NCI-H2227 treated with DMSO at 0.1 percent for 48 hours (cell line): ENCODE measurements around the gene CAPN5.
A peak's percentile ranks its signal among the peaks of the same experiment; 100 is the strongest.
"Not testable (repeated sequence)": the region's sequence is repeated elsewhere in the genome, so short reads cannot be mapped to it uniquely, and the experiment has no call there.

Source experiments
- DNase-seq: peaks from one replicate; lab custom pipeline; 2025; lab: John Stamatoyannopoulos, UW

The CAPN5 gene

DNA sequence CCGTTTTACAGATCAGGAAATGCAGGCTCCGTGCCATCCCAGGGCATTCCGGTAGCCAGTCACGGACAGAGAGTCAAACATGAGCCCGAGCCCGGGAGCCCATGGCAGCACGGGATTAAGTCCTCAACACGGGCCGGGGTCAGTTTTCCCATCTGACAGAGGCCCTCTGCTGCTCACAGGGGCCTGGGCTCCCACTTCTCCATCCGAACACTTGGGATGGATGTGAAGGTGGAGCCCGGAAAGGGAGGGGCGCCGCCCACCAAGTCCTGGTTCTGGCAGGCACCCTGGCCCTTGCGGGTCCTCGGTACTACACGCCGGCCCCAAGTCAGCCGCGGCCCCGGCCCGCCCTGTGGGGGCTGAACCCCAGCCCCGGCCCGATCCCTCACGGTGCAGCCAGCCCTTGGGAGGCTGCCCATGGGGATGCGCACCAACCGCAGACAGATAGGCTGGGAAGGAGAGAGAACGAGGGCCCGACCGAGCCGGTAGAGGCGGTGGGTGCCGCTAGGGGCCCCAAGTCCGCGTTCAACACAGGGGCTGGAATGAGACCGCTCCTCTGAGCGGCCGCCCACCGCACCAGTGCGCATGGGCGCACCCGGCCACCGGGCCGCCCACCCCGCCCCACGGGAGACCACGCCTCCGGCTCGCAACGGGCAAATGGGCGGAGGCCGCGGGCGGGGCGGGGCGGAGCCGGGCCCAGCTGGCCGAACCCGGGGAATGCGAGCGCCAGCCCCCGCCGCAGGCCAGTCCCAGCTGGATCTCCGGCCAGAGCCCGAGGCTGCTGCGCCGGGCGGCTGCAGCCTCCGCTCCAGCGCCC, at the start of gene CAPN5:
CAPN5 (plus strand) TSS at position 743 of the 814 bp plus-strand sequence. CDS start 17,916 bp downstream, outside the sequence.
- peak; percentile 91 for DNase-seq

DNA sequence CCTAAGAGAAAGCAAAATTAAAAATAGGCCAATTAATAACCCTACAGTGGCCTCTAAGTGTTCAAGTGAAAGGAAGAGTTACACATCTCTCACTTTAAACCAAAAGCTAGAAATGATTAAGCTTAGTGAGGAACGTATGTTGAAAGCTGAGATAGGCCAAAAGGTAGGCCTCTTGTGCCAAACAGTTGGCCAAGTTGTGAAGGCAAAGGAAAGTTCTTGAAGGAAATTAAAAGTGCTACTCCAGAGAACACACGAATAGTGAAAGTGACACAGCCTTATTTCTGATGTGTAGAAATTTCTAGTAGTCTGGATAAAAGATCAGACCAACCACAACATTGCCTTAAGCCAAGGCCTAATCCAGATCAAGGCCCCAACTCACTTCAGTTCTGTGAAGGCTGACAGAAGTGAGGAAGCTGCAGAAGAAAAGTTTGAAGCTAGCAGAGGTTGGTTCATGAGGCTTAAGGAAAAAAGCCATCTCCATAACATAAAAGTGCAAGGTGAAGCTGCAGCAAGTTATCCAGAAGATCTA, 48.3 kb upstream of the CAPN5 start:
- DNase-seq = not testable (repeated sequence)

DNA sequence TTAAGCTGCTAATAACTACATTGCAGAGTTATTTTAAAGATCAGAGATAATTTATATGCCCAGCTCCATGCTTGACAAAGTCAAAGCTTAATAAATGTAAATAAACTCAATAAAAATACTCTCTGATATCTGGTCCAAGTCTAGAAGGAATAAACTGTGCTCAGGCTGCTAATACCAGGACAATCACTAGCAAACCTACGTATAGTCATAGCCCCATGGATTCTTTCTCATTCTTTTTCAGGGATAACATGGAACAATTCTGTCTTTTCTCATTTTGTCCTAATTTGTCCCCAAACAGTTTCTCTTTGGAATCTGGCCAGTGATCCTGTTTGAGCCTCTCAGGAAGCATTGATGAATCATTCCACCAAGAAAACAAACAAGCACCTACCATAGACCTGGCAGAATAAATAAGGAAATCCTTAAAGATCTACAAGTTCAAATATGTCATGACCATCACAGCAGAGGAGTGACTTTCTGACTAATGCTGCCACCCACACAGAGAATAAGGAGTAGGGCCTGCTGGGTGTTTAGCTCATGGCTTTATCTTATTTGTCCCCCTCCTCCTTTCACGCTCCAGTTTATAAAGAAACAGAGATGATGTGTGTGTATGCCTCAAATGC, 46.7 kb upstream of the CAPN5 start:
- no peak for DNase-seq

DNA sequence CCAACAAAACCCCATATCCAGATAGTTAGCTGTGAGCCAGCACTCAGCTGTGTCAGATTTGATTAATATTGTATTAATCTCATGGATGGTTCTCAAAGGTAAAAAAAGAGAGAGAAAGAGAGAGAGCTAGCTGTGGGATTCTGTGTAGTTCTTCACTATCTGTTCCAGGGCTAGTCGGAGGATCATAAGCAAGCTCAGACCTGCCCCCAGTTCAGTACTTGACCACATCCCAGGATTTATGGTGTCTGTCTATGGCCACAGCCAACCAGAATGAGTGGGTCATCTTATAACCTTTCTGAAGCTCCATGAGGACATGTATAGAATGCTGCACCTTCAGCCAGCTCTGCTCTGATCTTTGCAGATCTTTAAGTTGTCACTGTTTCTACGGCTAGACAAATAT, 46.0 kb upstream of the CAPN5 start:
- no peak for DNase-seq

DNA sequence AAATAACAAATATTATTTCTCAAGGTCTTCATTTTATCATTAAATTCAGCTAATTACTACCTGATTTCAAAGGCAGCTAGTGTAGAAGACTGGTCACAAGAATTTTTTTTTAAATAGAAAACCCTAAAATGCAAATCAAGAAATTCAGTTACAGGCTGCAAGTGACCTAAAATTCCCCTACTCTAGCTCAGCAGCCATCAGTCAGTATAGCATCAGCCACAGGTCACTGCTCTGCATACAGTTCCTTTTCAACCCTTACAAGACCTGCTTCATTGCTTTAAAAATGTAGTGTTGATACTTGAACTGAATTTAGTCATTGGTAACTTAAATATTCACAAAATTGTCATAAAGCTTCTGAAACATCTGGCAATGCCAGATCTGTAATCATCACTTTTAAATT, 42.0 kb upstream of the CAPN5 start:
- DNase-seq = no peak

DNA sequence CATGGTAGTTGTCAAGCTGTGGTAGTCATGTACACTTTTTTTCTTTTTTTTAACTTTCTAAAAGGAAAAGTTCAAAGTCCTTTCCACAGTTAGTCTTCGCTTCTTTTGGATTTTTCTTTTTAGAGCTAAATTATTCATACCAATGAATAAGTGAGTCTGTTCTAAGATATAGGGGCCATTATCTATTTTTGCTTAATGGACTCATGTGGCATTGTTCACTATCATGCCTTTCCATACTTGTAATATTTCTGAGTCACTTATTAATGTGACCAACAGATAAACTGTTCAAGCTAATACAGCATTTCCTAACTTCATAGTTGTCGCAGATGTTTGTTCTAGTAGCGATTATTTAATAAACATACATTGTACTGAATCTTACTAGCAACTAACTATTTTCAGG, 40.5 kb upstream of the CAPN5 start:
- DNase-seq = no peak

DNA sequence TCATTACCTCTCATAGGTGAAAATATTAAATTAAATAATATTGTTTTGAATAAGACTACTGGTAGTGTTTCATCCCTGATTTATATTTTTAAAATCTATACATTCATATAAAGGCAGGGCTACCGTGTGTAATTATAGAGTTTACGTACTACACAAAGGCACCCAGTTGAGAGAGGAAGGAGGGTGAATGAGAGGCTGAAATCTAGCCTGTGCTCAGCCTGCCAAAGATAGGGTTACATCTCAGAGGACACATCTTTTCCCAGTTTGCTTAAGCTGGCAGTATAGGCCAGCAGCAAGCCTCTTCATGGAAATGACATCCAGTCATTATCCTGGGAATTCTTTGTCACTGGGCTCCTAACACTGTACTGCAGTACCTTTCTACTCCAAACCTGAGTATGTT, 40.0 kb upstream of the CAPN5 start:
- DNase-seq = peak; percentile 26

DNA sequence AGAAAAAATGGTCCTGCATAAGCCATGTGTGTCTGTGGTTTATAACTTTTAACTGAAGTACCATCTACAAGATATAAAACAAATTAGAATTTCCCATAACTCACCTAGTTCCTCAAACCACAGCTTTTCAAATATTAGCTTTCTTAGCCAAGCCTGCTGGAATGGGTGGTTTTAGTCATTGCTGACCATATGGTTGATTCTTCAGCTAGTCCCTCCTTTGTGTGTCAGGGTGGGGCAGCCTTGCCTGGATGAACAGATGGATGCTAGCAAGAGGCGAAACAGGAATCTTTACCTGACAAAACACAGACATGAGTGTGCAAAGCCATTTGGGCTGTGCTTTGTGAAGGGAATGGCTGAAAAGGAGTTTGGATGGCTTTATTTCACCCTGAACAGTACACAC, 39.5 kb upstream of the CAPN5 start:
- no peak for DNase-seq

GRCh38 chr11:77029829-77030228, 36.9 kb upstream of the CAPN5 start:
- no peak for DNase-seq

DNA sequence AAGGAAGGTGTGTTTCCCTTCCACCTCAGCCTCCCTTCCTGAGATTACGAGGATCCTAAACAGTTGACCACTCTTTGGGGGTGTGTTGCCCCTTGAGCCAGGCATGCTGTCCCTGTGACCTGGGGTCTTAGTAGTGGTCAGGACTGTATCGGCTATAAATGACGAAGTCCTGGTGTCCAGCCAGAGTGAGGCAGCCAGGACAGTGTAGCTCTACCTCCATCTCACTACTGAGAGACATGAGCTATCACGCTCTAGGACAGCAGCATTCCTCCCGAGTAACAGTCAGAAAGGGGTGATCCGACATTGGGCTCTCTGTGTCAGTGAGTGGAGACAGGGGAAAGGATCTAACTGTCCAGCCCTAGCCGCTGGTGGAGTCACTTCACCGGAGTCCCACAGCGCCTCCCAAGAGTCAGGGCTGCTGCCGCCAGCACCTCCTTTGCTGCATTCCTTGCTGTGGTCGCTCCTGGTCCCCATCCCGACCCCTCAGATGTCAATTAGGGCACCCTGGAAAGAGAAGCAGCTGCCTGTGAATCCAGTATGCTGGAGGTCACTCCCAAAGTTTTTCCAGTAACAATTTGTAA, 35.8 kb upstream of the CAPN5 start:
- DNase-seq = no peak

DNA sequence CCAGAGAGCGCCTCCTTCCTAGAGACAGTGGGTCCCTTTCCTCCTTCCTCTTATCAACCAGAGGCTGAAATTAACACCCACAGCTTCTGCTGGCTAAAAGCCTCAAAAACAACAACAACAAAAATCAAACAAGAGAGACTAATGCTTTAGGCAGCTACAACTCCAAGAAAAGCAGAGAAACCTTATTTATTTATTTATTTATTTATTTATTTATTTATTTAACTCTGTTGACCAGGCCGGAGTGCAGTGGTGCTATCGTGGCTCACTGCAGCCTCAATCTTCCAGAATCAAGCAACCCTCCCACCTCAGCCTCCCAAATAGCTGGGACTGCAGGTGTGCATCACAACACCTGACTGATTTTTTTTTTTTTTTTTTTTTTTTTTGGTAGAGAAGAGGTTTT, 35.2 kb upstream of the CAPN5 start:
- no peak for DNase-seq

GRCh38 chr11:77035039-77035438, 31.7 kb upstream of the CAPN5 start:
- no peak for DNase-seq

- DNase-seq = no peak
These were observed 31.2 kb upstream of the CAPN5 start for GRCh38 chr11:77035580-77035979.

- DNase-seq = no peak
These were observed 30.4 kb upstream of the CAPN5 start for GRCh38 chr11:77036398-77036797.

DNA sequence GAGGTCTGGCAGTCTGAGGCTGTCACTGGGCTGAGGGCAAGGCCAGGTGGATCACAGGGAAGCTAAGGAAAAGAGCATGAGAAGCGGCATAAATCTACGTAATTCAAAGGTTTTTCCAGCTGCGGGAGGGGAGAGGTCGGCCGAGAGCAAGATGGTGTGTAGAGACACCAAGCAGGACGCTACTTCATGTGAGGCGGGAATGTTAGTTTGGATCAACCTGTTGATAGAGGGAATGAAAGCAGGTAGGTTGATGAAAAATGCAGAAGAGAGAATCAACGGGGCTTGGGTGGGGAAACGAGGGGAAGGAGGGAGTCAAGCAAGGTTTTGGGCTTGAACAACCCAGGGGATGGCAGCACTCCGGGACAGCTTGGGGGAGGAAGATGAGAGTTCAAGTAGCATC, 29.7 kb upstream of the CAPN5 start:
- DNase-seq = no peak

DNA sequence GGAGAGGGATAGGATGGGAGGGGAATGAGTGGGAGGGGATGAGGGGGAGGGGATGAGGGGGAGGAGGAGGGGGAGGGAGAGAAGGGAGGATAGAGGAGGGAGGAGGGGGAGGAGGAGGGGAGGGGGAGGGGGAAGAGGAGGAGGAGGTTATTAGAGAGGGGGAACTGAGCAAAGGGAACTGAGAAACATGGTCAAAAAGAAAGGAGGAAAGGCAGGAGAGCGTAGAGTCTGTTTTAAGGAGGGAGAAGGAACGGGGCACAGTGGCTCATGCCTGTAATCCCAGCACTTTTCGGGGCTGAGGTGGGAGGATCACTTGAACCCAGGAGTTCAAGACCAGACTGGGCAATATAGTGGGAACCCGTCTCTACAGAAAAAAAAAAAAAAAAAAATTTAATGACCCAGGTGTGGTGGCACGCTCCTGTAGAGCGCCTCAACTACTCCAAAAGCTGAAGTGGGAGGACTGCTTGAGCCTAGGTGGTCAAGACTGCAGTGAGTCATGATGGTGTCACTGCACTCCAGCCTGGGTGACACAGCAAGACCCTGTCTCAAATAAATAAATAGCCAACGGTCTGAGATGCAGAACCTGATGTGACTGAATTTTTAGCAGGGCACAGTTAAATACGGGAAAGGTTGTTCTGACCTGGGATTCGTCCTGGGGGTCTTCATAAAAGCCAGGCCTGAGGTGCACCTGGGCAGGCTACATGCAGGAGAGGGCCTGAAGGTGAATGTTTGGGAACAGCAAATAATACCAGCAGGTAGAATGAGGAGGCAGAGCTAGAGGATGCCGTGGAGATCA, 28.5 kb upstream of the CAPN5 start:
- no peak for DNase-seq

DNA sequence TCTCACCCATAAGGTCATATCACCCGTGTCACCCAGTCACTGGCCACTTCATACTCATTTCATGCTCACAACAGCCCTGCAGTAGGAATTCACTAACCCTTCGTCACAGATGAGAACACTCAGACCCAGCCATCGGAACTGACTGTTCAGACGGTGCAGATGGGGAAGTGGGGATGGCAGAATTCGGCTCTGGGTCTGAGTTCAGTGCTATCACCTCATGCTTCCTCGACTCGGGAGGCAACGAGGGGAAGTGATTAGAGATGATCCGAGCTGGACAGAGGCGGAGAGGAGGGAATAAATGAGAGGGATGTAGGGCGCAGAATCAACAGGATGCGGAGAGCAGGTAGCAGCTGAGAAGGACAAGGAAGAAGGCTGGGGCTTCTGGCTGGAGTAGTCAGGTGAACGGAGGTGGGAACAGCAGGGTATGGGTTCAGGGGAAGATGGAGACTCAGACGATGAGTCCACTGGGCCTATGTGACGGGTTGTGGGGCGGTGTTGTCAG, 27.9 kb upstream of the CAPN5 start:
- no peak for DNase-seq

DNA sequence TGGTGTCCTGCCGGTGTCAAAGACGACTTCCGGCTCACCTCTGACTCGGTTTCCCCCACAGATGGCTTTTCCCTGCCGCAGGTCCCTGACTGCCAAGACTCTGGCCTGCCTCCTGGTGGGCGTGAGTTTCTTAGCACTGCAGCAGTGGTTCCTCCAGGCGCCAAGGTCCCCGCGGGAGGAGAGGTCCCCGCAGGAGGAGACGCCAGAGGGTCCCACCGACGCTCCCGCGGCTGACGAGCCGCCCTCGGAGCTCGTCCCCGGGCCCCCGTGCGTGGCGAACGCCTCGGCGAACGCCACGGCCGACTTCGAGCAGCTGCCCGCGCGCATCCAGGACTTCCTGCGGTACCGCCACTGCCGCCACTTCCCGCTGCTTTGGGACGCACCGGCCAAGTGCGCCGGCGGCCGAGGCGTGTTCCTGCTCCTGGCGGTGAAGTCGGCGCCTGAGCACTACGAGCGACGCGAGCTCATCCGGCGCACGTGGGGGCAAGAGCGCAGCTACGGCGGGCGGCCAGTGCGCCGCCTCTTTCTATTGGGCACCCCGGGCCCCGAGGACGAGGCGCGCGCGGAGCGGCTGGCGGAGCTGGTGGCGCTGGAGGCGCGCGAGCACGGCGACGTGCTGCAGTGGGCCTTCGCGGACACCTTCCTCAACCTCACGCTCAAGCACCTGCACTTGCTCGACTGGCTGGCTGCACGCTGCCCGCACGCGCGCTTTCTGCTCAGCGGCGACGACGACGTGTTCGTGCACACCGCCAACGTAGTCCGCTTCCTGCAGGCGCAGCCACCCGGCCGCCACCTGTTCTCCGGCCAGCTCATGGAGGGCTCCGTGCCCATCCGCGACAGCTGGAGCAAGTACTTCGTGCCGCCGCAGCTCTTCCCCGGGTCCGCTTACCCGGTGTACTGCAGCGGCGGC, 27.0 kb upstream of the CAPN5 start:
- DNase-seq = no peak

- DNase-seq = no peak
These were observed 26.4 kb upstream of the CAPN5 start for GRCh38 chr11:77040401-77040777.

GRCh38 chr11:77040889-77041288, 25.9 kb upstream of the CAPN5 start:
- no peak for DNase-seq

DNA sequence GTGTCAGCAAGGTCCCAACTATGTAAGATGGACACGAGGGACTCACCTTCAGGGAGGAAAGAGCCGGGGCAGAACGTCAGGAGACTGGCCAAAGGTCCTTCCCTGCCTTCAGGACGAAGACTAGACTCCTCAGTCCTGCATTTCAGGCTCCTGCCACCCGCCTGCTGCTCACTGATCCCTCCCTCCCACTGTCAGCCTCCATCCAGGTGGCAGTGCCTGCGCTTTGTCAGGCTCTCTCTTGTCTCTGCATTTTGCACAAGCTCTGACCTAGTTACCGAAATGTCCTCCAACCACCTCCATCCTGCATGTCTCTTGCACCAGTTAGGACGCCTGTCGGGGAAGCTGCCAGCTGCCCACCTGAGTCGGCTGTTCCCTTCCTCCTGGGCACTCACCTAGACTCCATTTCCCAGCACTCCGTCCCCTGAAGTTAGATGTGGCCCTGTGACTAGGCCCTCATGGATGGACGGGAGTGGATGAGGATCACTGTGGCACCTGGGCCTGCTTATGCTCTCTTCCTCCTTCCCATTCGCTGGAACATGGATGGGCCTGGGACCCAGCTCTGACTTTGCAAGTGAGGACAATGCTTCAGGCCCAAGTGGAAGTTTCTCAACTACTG, 24.6 kb upstream of the CAPN5 start:
- DNase-seq = no peak
